Neural progenitor cell (in vitro differentiated cells): ENCODE measurements around the gene HSF2BP. TPM values are rescaled to one million over a fixed set of nuclear protein-coding genes. Genes with fewer than 3 reads are reported as not detected.

Source experiments
- DNase-seq: peaks from one replicate; pipeline ENCODE4 v3.0.0-alpha.2; 2016; ENCODE audit warnings: low spot score
- H2AFZ ChIP-seq: fragments of 200-600 bp; sonication (generic); replicated peaks from 2 replicates; pipeline ENCODE4 v1.6.1; 2016; ENCODE audit warnings: antibody characterized with exemption
- H3F3A ChIP-seq: fragments of 200-600 bp; sonication (generic); 2 replicates; pipeline ENCODE4 v1.6.1; 2016; ENCODE audit warnings: antibody characterized with exemption, low read depth
- H3K27ac ChIP-seq: fragments of 200-600 bp; sonication (generic); 2 replicates; pipeline ENCODE4 v1.5.1; 2016; ENCODE audit warnings: mild to moderate bottlenecking
- H3K27me3 ChIP-seq: fragments of 200-600 bp; sonication (generic); 2 replicates; pipeline ENCODE4 v1.6.1; 2016; ENCODE audit warnings: mild to moderate bottlenecking, moderate library complexity
- H3K36me3 ChIP-seq: fragments of 200-600 bp; sonication (generic); 2 replicates; pipeline ENCODE4 v1.5.1; 2016
- H3K4me1 ChIP-seq: fragments of 200-600 bp; sonication (generic); 2 replicates; pipeline ENCODE4 v1.6.1; 2016; ENCODE audit warnings: mixed run types
- H3K4me2 ChIP-seq: fragments of 200-600 bp; sonication (generic); 2 replicates; pipeline ENCODE4 v1.6.1; 2016
- H3K4me3 ChIP-seq: fragments of 200-600 bp; sonication (generic); 2 replicates; pipeline ENCODE4 v1.5.1; 2016
- H3K79me2 ChIP-seq: fragments of 200-600 bp; sonication (generic); 2 replicates; pipeline ENCODE4 v1.6.1; 2016; ENCODE audit warnings: low read depth
- H3K9ac ChIP-seq: fragments of 200-600 bp; sonication (generic); 2 replicates; pipeline ENCODE4 v1.6.1; 2016
- H3K9me3 ChIP-seq: fragments of 200-600 bp; sonication (generic); 2 replicates; pipeline ENCODE4 v1.5.1; 2016; ENCODE audit warnings: low read depth
- H4K20me1 ChIP-seq: fragments of 200-600 bp; sonication (generic); 2 replicates; pipeline ENCODE4 v1.6.1; 2016; ENCODE audit warnings: low read depth
- H3K27ac Mint-ChIP-seq: 3 replicates; pipeline ENCODE4 v1.8.0; 2021; ENCODE audit warnings: mixed read lengths
- H3K27me3 Mint-ChIP-seq: 2 replicates; pipeline ENCODE4 v1.8.0; 2022; ENCODE audit warnings: low read depth, mild to moderate bottlenecking, inconsistent platforms, moderate library complexity, mixed read lengths; ENCODE audit not compliant: insufficient read depth
- H3K36me3 Mint-ChIP-seq: 3 replicates; pipeline ENCODE4 v1.8.0; 2021; ENCODE audit warnings: mixed read lengths
- H3K4me1 Mint-ChIP-seq: 3 replicates; pipeline ENCODE4 v1.8.0; 2021; ENCODE audit warnings: mixed read lengths
- H3K4me3 Mint-ChIP-seq: 3 replicates; pipeline ENCODE4 v1.8.0; 2021; ENCODE audit warnings: mild to moderate bottlenecking, moderate library complexity, mixed read lengths
- H3K9me3 Mint-ChIP-seq: 3 replicates; pipeline ENCODE4 v1.8.0; 2020; ENCODE audit warnings: mixed read lengths
- CTCF ChIP-seq: fragments of 200-600 bp; sonication (generic); IDR thresholded peaks from 2 replicates; pipeline ENCODE4 v1.5.1; 2017; ENCODE audit warnings: antibody characterized with exemption, mild to moderate bottlenecking
- EZH2 ChIP-seq: fragments of 200-600 bp; sonication (generic); IDR thresholded peaks from 2 replicates; pipeline ENCODE4 v1.6.1; 2017; ENCODE audit warnings: antibody characterized with exemption, mild to moderate bottlenecking, moderate library complexity
- EZH2phosphoT487 ChIP-seq: fragments of 200-600 bp; sonication (generic); IDR thresholded peaks from 2 replicates; pipeline ENCODE4 v1.6.1; 2017; ENCODE audit warnings: antibody characterized with exemption
- total RNA-seq: library from RNA; depleted of rRNA; stranded (reverse); fragments of >200 nt; gene quantifications from 2 replicates; pipeline ENCODE4 v1.2.3, GENCODE V29; 2015; ENCODE audit warnings: low replicate concordance

HSF2BP gene
- total RNA-seq, 1 donor from 2014 or later, result 0.71 TPM

GRCh38 chr21:43575473-43575844 lies 83.8 kb downstream of the HSF2BP start:
- H3K27ac Mint-ChIP-seq, result no peak overlapping the region
- H2AFZ ChIP-seq, result no peak overlapping the region
- H3K4me3 ChIP-seq, result no peak overlapping the region
- no peak overlapping the region for H3K9ac ChIP-seq
- H3K4me1 Mint-ChIP-seq, result peaks cover 13% of the 10 kb centered on the region
- no peaks in the 10 kb centered on the region for H3K4me1 ChIP-seq
- H3K79me2 ChIP-seq, result no peaks in the 10 kb centered on the region
- TF ChIP-seq EZH2phosphoT487, result no peak
- no peak for TF ChIP-seq EZH2
- no peak for TF ChIP-seq CTCF
- H3K27ac ChIP-seq, result no peak overlapping the region
- no peaks in the 10 kb centered on the region for H3K36me3 ChIP-seq
- DNase-seq, result no peak
- H3F3A ChIP-seq, result no peaks in the 10 kb centered on the region
- H3K4me2 ChIP-seq, result no peak overlapping the region
- H3K9me3 ChIP-seq, result no peaks in the 10 kb centered on the region
- no peaks in the 10 kb centered on the region for H3K27me3 ChIP-seq
- no peaks in the 10 kb centered on the region for H3K9me3 Mint-ChIP-seq
- H3K27me3 Mint-ChIP-seq, result peaks cover 5% of the 10 kb centered on the region
- H3K36me3 Mint-ChIP-seq, result no peaks in the 10 kb centered on the region
- no peaks in the 10 kb centered on the region for H4K20me1 ChIP-seq
- no peak overlapping the region for H3K4me3 Mint-ChIP-seq

- H3K4me1 Mint-ChIP-seq, result peaks cover 13% of the 10 kb centered on the region
- H3K27me3 Mint-ChIP-seq, result peaks cover 5% of the 10 kb centered on the region
- H3K9me3 Mint-ChIP-seq, result no peaks in the 10 kb centered on the region
- no peaks in the 10 kb centered on the region for H3K4me1 ChIP-seq
- no peak for DNase-seq
- H3K4me3 ChIP-seq, result no peak overlapping the region
- no peaks in the 10 kb centered on the region for H3F3A ChIP-seq
- no peaks in the 10 kb centered on the region for H4K20me1 ChIP-seq
- H3K4me2 ChIP-seq, result no peak overlapping the region
- no peak overlapping the region for H3K4me3 Mint-ChIP-seq
- no peak overlapping the region for H3K9ac ChIP-seq
- no peaks in the 10 kb centered on the region for H3K36me3 Mint-ChIP-seq
- H2AFZ ChIP-seq, result no peak overlapping the region
- H3K27ac Mint-ChIP-seq, result peak overlapping the region; percentile 36
- H3K9me3 ChIP-seq, result no peaks in the 10 kb centered on the region
- no peak for TF ChIP-seq EZH2
- TF ChIP-seq CTCF, result no peak
- no peak for TF ChIP-seq EZH2phosphoT487
- H3K27ac ChIP-seq, result no peak overlapping the region
- no peaks in the 10 kb centered on the region for H3K36me3 ChIP-seq
- no peaks in the 10 kb centered on the region for H3K79me2 ChIP-seq
- no peaks in the 10 kb centered on the region for H3K27me3 ChIP-seq
These were observed 84.4 kb downstream of the HSF2BP start for GRCh38 chr21:43574741-43575472.

- Histone ChIP-seq H3K4me1 (no peaks in the 10 kb centered on the region), H4K20me1 (no peaks in the 10 kb centered on the region), H2AFZ (no peak overlapping the region), H3K9me3 (no peaks in the 10 kb centered on the region), H3K36me3 (no peaks in the 10 kb centered on the region), H3K27ac (no peak overlapping the region), H3K79me2 (no peaks in the 10 kb centered on the region), H3K9ac (no peak overlapping the region), H3K27me3 (no peaks in the 10 kb centered on the region), H3K4me3 (no peak overlapping the region), H3F3A (no peaks in the 10 kb centered on the region), H3K4me2 (no peak overlapping the region)
- peaks cover 5% of the 10 kb centered on the region for H3K27me3 Mint-ChIP-seq
- peaks cover 13% of the 10 kb centered on the region for H3K4me1 Mint-ChIP-seq
- no peak overlapping the region for H3K27ac Mint-ChIP-seq
- H3K4me3 Mint-ChIP-seq, result no peak overlapping the region
- TF ChIP-seq EZH2 (no peak), EZH2phosphoT487 (no peak), CTCF (no peak)
- DNase-seq, result no peak
- no peaks in the 10 kb centered on the region for H3K9me3 Mint-ChIP-seq
- no peaks in the 10 kb centered on the region for H3K36me3 Mint-ChIP-seq
These were observed 85.4 kb downstream of the HSF2BP start for GRCh38 chr21:43573921-43574320.
